T-cell (primary cell): ENCODE measurements around the gene CYP27C1. TPM values are rescaled to one million over a fixed set of nuclear protein-coding genes. Genes with fewer than 3 reads are reported as not detected.

Source experiments
- ATAC-seq, 4 experiments: fragments of 200-7000 bp in 3 of 4; fragments of 150-1000 bp in 1 of 4; cut with Tn5 transposase; replicated peaks in 1 of 4; 1 replicate in 3 of 4; 2 replicates in 1 of 4; pipeline ENCODE4 v1.10.0; 2021; ENCODE audit warnings: moderate library complexity in 3 of 4, mild to moderate bottlenecking in 2 of 4, moderate number of reproducible peaks in 1 of 4
- CTCF ChIA-PET, 2 donors: fragments of 300-600 bp; sonication (Branson Sonifier 250); formaldehyde crosslinking; loops; one replicate each; lab custom pipeline; 2022; ENCODE audit warnings: antibody characterized with exemption in 2 of 2; lab: Charles Lee
- POLR2A ChIA-PET, 2 donors: fragments of 300-600 bp; sonication (Branson Sonifier 250); formaldehyde crosslinking; loops; one replicate each; lab custom pipeline; 2022; ENCODE audit warnings: antibody characterized with exemption in 2 of 2; lab: Charles Lee
- DNase-seq, 35 experiments: peaks; one replicate each; pipeline versions ENCODE4 v3.0.0 to v3.0.0-alpha.2; 2013 to 2023
- H3K27ac ChIP-seq: one replicate; pipeline ENCODE4 v1.5.1; 2013; ENCODE audit warnings: low read length
- H3K27me3 ChIP-seq, 2 experiments: replicated peaks in 1 of 2; 1 replicate in 1 of 2; 2 replicates in 1 of 2; pipeline versions ENCODE4 v1.6.1 to v1.7.0; 2013; ENCODE audit warnings: low read length in 1 of 2, mixed read lengths in 1 of 2; ENCODE audit not compliant: control insufficient read depth in 2 of 2, insufficient read depth in 2 of 2; ENCODE audit errors: extremely low read depth in 1 of 2
- H3K36me3 ChIP-seq, 2 donors: 1 replicate in 1 of 2; 2 replicates in 1 of 2; pipeline versions ENCODE4 v1.6.1 to v1.7.0; 2013; ENCODE audit warnings: low read length in 1 of 2; ENCODE audit not compliant: control insufficient read depth in 2 of 2, insufficient read depth in 1 of 2; ENCODE audit errors: extremely low read depth in 1 of 2
- H3K4me1 ChIP-seq, 2 experiments: 1 replicate in 1 of 2; 2 replicates in 1 of 2; pipeline versions ENCODE4 v1.6.1 to v1.7.0; 2013; ENCODE audit warnings: low read length in 2 of 2, mixed read lengths in 1 of 2; ENCODE audit not compliant: insufficient read depth in 2 of 2, control insufficient read depth in 1 of 2; ENCODE audit errors: extremely low read depth in 1 of 2
- H3K4me3 ChIP-seq, 2 donors: 1 replicate in 1 of 2; 2 replicates in 1 of 2; pipeline versions ENCODE4 v1.5.1 to v1.7.0; 2013; ENCODE audit warnings: mild to moderate bottlenecking in 2 of 2, low read length in 1 of 2, moderate library complexity in 1 of 2; ENCODE audit not compliant: control insufficient read depth in 1 of 2; ENCODE audit errors: extremely low read depth in 1 of 2
- H3K9me3 ChIP-seq: 2 replicates; pipeline ENCODE4 v1.7.0; 2013
- H3K27ac Mint-ChIP-seq, 2 donors: one replicate each; pipeline ENCODE4 v1.8.0; 2020 to 2021; ENCODE audit warnings: mild to moderate bottlenecking in 2 of 2, mixed read lengths in 2 of 2
- H3K27me3 Mint-ChIP-seq, 2 donors: one replicate each; pipeline ENCODE4 v1.8.0; 2021 to 2022; ENCODE audit warnings: mixed read lengths in 2 of 2
- H3K36me3 Mint-ChIP-seq: one replicate; pipeline ENCODE4 v1.8.0; 2021; ENCODE audit warnings: mixed read lengths
- H3K4me1 Mint-ChIP-seq, 3 donors: one replicate each; pipeline ENCODE4 v1.8.0; 2020 to 2022; ENCODE audit warnings: mixed read lengths in 3 of 3, mild to moderate bottlenecking in 1 of 3
- H3K4me3 Mint-ChIP-seq, 3 donors: one replicate each; pipeline ENCODE4 v1.8.0; 2020 to 2022; ENCODE audit warnings: mild to moderate bottlenecking in 3 of 3, mixed read lengths in 3 of 3, moderate library complexity in 3 of 3
- H3K9me3 Mint-ChIP-seq, 3 donors: one replicate each; pipeline ENCODE4 v1.8.0; 2020 to 2022; ENCODE audit warnings: mixed read lengths in 3 of 3
- WGBS: methylation state at CpG from one replicate; pipeline ENCODE4 v1.1.5; 2013; ENCODE audit warnings: missing lambda C conversion rate; ENCODE audit not compliant: insufficient coverage; 5-methylcytosine and 5-hydroxymethylcytosine counted together
- total RNA-seq, 35 experiments: library from RNA in 6 of 35; stranded (reverse) in 6 of 35; fragments of 120-200 nt in 1 of 35; gene quantifications; one replicate each; pipeline versions ENCODE4 v1.2.1 to v1.2.4 and lab custom pipeline; 2013 to 2026

Gene CYP27C1
- total RNA-seq, 5 donors from 2014 or later (not counting 1 experiment from before 2014, with no cell fraction given) = 0.16 TPM; not detected in 4

DNA sequence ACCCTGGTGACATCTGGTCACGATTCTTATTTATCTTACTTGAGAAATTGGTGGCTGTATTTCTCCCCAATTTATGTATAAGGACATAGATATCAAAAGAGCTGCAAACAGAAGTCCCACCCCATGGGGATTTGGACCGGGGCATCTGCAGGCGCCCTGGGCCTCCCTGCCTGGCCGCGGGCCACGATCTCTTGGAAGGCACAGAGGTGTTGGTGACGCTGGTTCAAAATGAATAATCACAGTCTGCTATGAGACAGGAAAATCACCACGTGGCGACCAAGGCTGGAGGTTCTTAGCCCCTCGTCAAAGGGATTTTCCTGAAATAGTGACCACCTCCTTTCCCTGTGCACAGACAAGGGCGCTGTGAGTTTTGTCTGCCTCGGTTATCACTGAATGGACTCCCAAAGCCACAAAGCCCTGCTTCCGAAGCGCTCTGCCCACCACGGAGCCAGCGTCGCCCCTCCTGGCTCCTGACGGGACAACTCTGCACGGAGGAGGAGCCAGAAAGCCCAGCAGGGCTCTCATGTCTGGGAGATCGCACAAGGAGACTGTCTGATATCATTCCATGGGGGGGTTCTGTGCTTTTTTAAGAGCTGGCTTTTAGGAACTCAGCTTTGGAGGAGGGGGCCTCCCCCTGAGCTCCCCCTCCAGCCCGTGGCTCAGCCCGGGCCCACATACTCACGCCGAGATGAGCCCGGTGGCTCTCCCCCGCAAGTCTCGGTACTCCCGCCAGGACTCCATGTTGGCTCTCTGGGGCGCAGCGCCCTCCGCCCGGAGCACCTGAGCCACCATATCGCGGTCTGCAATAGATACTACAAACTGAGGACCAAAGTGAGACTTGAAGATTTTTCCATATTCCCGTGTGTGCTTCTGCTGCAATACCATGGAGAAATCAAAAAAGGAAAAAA, 14.6 kb downstream of the CYP27C1 start:
- no peak overlapping the region for H3K4me3 ChIP-seq
- POLR2A ChIA-PET = no interaction called here
- H3K27ac ChIP-seq = no peak overlapping the region
- Mint-ChIP-seq H3K4me3 (no peak overlapping the region), H3K4me1 (no peaks in the 10 kb centered on the region), H3K9me3 (no peaks in the 10 kb centered on the region), H3K36me3 (no peaks in the 10 kb centered on the region), H3K27me3 (peaks cover 29 to 38% of the 10 kb centered on the region in 2 donors), H3K27ac (no peak overlapping the region)
- CTCF ChIA-PET = interaction anchor here in 1 of 2 donors (1.2 kb wide), 1 partner anchor 274 kb away, joined by 3 read pairs; no protein-coding TSS in a partner anchor
- no peaks in the 10 kb centered on the region for H3K4me1 ChIP-seq
- no peak for ATAC-seq
- H3K36me3 ChIP-seq = no peaks in the 10 kb centered on the region
- peaks cover 0 to 29% of the 10 kb centered on the region in 2 experiments for H3K27me3 ChIP-seq
- no peaks in the 10 kb centered on the region for H3K9me3 ChIP-seq
- 94% methylated on average over 22 of the region's 35 CpGs for WGBS
- no peak for DNase-seq

DNA sequence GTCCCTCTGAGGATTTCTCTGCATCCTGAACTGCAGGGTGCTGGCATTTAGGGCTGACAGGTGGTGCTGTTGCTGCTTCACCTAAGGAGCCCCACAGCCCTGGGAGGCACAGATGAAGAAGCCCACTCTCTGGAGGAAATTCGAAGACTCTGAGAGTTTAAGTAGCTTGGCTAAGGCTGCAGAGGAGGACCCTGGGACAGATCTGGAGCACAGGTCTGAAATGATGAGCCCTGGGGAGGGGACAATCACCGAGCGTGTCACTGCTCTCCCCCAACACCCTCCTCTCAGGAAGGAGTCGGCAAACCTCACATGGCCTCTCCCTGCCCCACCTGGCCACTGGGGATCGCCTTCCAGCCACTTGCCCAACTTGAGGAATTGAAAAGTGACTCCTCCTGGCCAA, 18.6 kb downstream of the CYP27C1 start:
- ChIA-PET CTCF (interaction anchor here in 1 of 2 donors (0.7 kb wide), 1 partner anchor 24 kb away, joined by 3 read pairs; no protein-coding TSS in a partner anchor), POLR2A (no interaction called here)
- no peak overlapping the region for H3K27ac Mint-ChIP-seq
- no peaks in the 10 kb centered on the region for H3K36me3 Mint-ChIP-seq
- H3K4me3 Mint-ChIP-seq = no peak overlapping the region
- Histone ChIP-seq H3K9me3 (no peaks in the 10 kb centered on the region), H3K27ac (no peak overlapping the region), H3K27me3 (peaks cover 0 to 21% of the 10 kb centered on the region in 2 experiments), H3K4me3 (no peak overlapping the region), H3K36me3 (no peaks in the 10 kb centered on the region), H3K4me1 (peaks cover 0 to 3% of the 10 kb centered on the region in 2 experiments)
- ATAC-seq = no peak
- H3K27me3 Mint-ChIP-seq = peaks cover 8 to 14% of the 10 kb centered on the region in 2 donors
- H3K9me3 Mint-ChIP-seq = no peaks in the 10 kb centered on the region
- no peak for DNase-seq
- WGBS = no CpG with 5 or more reads among the region's 5 CpGs
- peaks cover 0 to 4% (median 2%) of the 10 kb centered on the region in 3 donors for H3K4me1 Mint-ChIP-seq

DNA sequence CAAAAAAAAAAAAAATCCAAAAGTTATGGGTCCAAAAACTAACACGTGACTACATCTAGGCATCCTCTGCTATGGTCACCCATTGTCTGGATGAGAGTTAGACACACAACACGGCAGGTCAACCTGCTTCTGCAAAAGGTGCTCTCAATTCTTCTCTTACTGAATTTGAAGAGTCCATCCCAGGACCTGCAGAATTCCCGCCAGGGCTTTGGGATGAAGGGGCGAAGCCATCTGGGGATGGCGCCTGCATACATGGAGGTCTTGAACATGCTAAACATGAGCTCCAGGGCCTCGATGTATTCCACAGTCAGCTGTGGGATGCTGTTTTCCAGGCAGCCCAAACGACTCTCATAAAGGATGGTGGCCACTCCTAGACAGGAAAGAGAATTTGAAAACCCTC, 19.1 kb downstream of the CYP27C1 start:
- Mint-ChIP-seq H3K27me3 (peaks cover 3 to 10% of the 10 kb centered on the region in 2 donors), H3K9me3 (no peaks in the 10 kb centered on the region), H3K36me3 (no peaks in the 10 kb centered on the region), H3K27ac (no peak overlapping the region), H3K4me1 (peaks cover 0 to 4% (median 2%) of the 10 kb centered on the region in 3 donors), H3K4me3 (no peak overlapping the region)
- no peaks in the 10 kb centered on the region for H3K9me3 ChIP-seq
- 86% methylated on average over 7 of the region's 7 CpGs for WGBS
- ChIA-PET CTCF (interaction anchor here in 1 of 2 donors (0.6 kb wide), 1 partner anchor 285 kb away, joined by 3 read pairs; no protein-coding TSS in a partner anchor), POLR2A (no interaction called here)
- H3K4me1 ChIP-seq = peaks cover 0 to 3% of the 10 kb centered on the region in 2 experiments
- H3K27me3 ChIP-seq = peaks cover 0 to 21% of the 10 kb centered on the region in 2 experiments
- no peak for DNase-seq
- ATAC-seq = no peak
- no peaks in the 10 kb centered on the region for H3K36me3 ChIP-seq
- no peak overlapping the region for H3K4me3 ChIP-seq
- no peak overlapping the region for H3K27ac ChIP-seq

DNA sequence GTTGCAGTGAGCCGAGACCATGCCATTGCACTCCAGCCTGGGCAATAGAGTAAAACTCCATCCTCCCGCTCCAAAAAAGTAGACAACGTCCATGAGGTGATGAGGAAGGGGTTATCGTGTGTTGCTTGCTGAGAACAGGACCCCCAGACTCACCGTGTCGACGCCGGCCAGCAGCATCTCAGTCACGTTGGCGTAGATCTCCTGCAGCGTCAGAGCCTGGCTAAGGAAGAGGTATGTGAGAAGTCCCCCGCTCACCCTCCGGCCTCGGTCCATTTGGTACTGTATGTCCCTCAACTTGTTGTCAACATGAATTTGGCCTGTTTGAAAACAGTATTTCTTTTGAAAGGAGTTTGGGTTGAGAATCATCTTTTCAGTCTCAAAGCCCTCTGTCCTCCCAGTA, 20.9 kb downstream of the CYP27C1 start:
- 93% methylated on average over 11 of the region's 14 CpGs for WGBS
- Histone ChIP-seq H3K36me3 (no peaks in the 10 kb centered on the region), H3K9me3 (no peaks in the 10 kb centered on the region), H3K4me1 (peaks cover 0 to 3% of the 10 kb centered on the region in 2 experiments), H3K4me3 (no peak overlapping the region), H3K27me3 (peaks cover 0 to 10% of the 10 kb centered on the region in 2 experiments), H3K27ac (no peak overlapping the region)
- POLR2A ChIA-PET = no interaction called here
- H3K27ac Mint-ChIP-seq = no peak overlapping the region
- DNase-seq (no peak), ATAC-seq (no peak)
- H3K4me3 Mint-ChIP-seq = no peak overlapping the region
- CTCF ChIA-PET = interaction anchor here in 1 of 2 donors (0.7 kb wide), 1 partner anchor 280 kb away, joined by 4 read pairs; no protein-coding TSS in a partner anchor
- H3K36me3 Mint-ChIP-seq = no peaks in the 10 kb centered on the region
- H3K27me3 Mint-ChIP-seq = no peaks in the 10 kb centered on the region
- peaks cover 0 to 4% (median 2%) of the 10 kb centered on the region in 3 donors for H3K4me1 Mint-ChIP-seq
- no peaks in the 10 kb centered on the region for H3K9me3 Mint-ChIP-seq

DNA sequence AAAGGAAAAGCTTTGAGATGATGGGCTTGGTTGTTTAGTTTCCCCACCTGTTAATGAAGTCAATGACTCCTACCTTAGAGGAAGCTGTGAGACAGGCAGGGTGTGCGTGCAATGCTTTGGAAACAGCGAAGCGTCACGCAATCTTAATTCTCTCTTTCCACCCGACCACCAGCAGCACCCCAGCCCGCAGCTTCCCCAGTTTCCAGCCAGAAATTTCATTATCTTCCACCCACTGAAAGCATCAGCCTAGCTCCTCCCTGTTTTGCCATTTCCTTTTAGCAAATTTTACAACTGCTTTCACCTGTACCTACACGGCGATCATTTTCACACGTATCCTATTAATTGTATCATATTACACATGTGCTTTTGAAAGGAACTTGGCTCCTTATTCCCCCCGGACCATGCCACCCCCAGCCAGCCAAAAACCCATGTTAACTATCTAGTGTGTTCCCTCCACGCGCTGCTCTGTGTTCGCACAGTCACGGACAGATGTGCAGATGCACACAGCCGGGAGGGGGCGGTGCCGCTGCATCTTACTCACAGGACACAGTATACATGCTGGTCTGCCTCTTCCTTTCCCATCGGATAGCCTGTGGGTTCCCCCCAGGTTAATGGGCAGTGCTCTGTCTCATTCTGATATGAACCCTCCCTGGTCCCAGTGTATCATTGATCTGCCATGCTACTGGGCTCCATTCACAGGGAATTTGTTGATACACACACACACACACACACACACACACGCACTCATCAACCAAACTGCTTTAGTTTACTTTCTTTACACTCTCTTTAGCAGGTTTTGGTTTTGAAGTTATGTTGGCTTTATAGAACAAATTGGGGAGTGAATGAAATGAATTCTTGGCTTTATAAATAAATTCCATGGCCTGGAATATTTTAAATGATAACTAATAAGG, 22.4 kb downstream of the CYP27C1 start:
- H3K4me3 ChIP-seq = no peak overlapping the region
- POLR2A ChIA-PET = no interaction called here
- peak; percentile 80 to 93 (median 86) for ATAC-seq

More for the DNA sequence above, 22.4 kb downstream of the CYP27C1 start:
- no peaks in the 10 kb centered on the region for H3K9me3 ChIP-seq
- DNase-seq = peak in 29 of 35 experiments; percentile 10 to 63 (median 39)
- peaks cover 0 to 3% of the 10 kb centered on the region in 2 experiments for H3K4me1 ChIP-seq
- H3K36me3 Mint-ChIP-seq = no peaks in the 10 kb centered on the region
- CTCF ChIA-PET = interaction anchor here (1.2 to 1.5 kb wide), 3 partner anchors 281 to 285 kb away, joined by 3 to 27 read pairs (median 6); no protein-coding TSS in a partner anchor
- peaks cover 0 to 4% (median 2%) of the 10 kb centered on the region in 3 donors for H3K4me1 Mint-ChIP-seq
- H3K36me3 ChIP-seq = no peaks in the 10 kb centered on the region
- H3K27ac Mint-ChIP-seq = no peak overlapping the region
- peaks cover 0 to 2% of the 10 kb centered on the region in 2 donors for H3K27me3 Mint-ChIP-seq
- H3K27ac ChIP-seq = no peak overlapping the region
- 69% methylated on average over 15 of the region's 19 CpGs for WGBS
- peaks cover 0 to 14% of the 10 kb centered on the region in 2 experiments for H3K27me3 ChIP-seq
- peak overlapping the region; percentile 55 to 69 (median 61) for H3K4me3 Mint-ChIP-seq
- H3K9me3 Mint-ChIP-seq = no peaks in the 10 kb centered on the region
